HG03039 (cell line): ENCODE data around the gene PHLPP1.

ENCODE experiments used
- ATAC-seq: cut with Tn5 transposase; IDR thresholded peaks from one replicate; pipeline ENCODE4 v1.9.1; 2021; ENCODE audit warnings: mild to moderate bottlenecking, moderate library complexity; ENCODE audit not compliant: unreplicated experiment

PHLPP1 gene

GRCh38 chr18:62771494-62772270 lies 56.3 kb downstream of the PHLPP1 start:
- no peak for ATAC-seq

- no peak for ATAC-seq
These were observed 57.7 kb downstream of the PHLPP1 start for GRCh38 chr18:62772860-62773584.

GRCh38 chr18:62773691-62774090 lies 58.4 kb downstream of the PHLPP1 start:
- no peak for ATAC-seq

- no peak for ATAC-seq
These were observed 60.8 kb downstream of the PHLPP1 start for GRCh38 chr18:62776024-62776570.

- no peak for ATAC-seq
These were observed 62.5 kb downstream of the PHLPP1 start for GRCh38 chr18:62777814-62778213.

GRCh38 chr18:62778976-62779869 lies 63.9 kb downstream of the PHLPP1 start:
- ATAC-seq, result no peak

- no peak for ATAC-seq
These were observed 65.9 kb downstream of the PHLPP1 start for GRCh38 chr18:62781262-62781661.

GRCh38 chr18:62781893-62782292 lies 66.6 kb downstream of the PHLPP1 start:
- no peak for ATAC-seq

- no peak for ATAC-seq
These were observed 69.1 kb downstream of the PHLPP1 start for GRCh38 chr18:62784338-62784965.

- no peak for ATAC-seq
These were observed 69.6 kb downstream of the PHLPP1 start for GRCh38 chr18:62784966-62785413.

- ATAC-seq, result no peak
These were observed 71.3 kb downstream of the PHLPP1 start for GRCh38 chr18:62786689-62787088.

- ATAC-seq, result no peak
These were observed 72.8 kb downstream of the PHLPP1 start for GRCh38 chr18:62788111-62788510.

GRCh38 chr18:62788876-62789275 lies 73.5 kb downstream of the PHLPP1 start:
- ATAC-seq, result no peak

- no peak for ATAC-seq
These were observed 75.8 kb downstream of the PHLPP1 start for GRCh38 chr18:62790871-62791772.

GRCh38 chr18:62792016-62792415 lies 76.7 kb downstream of the PHLPP1 start:
- ATAC-seq, result no peak

GRCh38 chr18:62795813-62796212 lies 80.5 kb downstream of the PHLPP1 start:
- no peak for ATAC-seq

- ATAC-seq, result no peak
These were observed 80.9 kb downstream of the PHLPP1 start for GRCh38 chr18:62796216-62796621.

GRCh38 chr18:62797329-62797728 lies 82.0 kb downstream of the PHLPP1 start:
- no peak for ATAC-seq

GRCh38 chr18:62799977-62800376 lies 84.6 kb downstream of the PHLPP1 start:
- ATAC-seq, result no peak
